ENCODE data around the gene VAV2. TPM values are rescaled to one million over a fixed set of nuclear protein-coding genes. Genes with fewer than 3 reads are reported as not detected.

The VAV2 gene
- polyA plus RNA-seq, 1 of the 3 experiments (the other 2 are of a cell fraction), result 14.9 TPM

DNA sequence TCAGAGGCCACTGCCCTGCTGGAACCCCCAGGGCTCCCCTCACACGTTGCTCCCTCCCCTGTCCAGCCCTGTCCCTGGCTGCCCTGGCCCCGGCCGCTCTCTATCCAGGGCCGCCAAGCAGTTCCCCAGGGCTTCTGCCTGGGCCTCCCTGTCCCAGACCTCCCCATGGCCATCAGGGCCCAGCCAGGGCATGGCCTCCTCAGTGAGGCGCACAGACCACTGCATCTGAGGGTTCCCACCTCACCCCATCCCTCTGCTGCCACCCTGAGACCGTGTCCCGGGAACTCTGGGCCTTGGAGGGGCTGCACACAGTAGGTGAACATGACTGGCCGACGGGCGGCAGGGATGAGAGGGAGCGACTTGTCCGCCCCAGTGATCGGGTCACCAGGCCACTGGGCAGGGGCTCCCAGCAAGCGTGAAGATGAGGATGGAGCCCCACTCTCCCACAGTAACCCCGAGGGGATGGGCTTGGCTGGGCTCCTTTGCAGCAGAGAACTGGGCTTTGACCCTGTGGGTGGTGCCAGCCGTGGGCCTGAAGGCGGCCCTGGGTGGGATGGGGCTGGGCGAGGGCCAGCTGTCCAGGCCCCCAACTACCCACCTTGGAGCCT, 145.5 kb downstream of the VAV2 start:
- H3K9me3 ChIP-seq, result no peaks in the 10 kb centered on the region
- ChIA-PET CTCF (interaction anchor here (1.9 to 2.1 kb wide), 2 partner anchors 11 to 15 kb away, joined by 7 read pairs; no protein-coding TSS in a partner anchor), POLR2A (interaction anchor here (1.2 kb wide), 1 partner anchor 23 kb away, joined by 3 read pairs; no protein-coding TSS in a partner anchor)
- H3K4me1 ChIP-seq (ENCODE audit: control insufficient read depth in 1 of 2, insufficient read depth in 2 of 2, low read depth in 1 of 2, low read length in 1 of 2), result peaks cover 0 to 41% of the 10 kb centered on the region in 2 experiments; a peak in 1 of 4 replicates
- no peaks in the 10 kb centered on the region for H3K9me2 ChIP-seq
- peaks cover 76% of the 10 kb centered on the region; the same call in 1 of the 2 replicates for H3K79me2 ChIP-seq (ENCODE audit: insufficient read depth)
- no peak overlapping the region for H3K4me2 ChIP-seq
- H3K9ac ChIP-seq, result no peak overlapping the region
- 92% methylated on average over 11 of the region's 18 CpGs for WGBS (ENCODE audit: low lambda C conversion rate)
- no peak overlapping the region for H3K4me3 ChIP-seq (ENCODE audit: low read depth in 2 of 2, low read length in 1 of 2)
- H3K27ac ChIP-seq (ENCODE audit: low read depth in 2 of 2, low read length in 1 of 2), result peak overlapping the region in 1 of 2 experiments; percentile 85; a peak in 1 of 4 replicates
- H4K20me1 ChIP-seq (ENCODE audit: insufficient read depth), result peaks cover 20% of the 10 kb centered on the region; the same call in 1 of the 2 replicates
- no peak overlapping the region for H2AFZ ChIP-seq (ENCODE audit: low read depth)
- no peaks in the 10 kb centered on the region for H3K36me3 ChIP-seq (replicated peaks in 1 of 2; ENCODE audit: control insufficient read depth in 1 of 2, insufficient read depth in 2 of 2, low read length in 1 of 2)
- no peaks in the 10 kb centered on the region for H3F3A ChIP-seq (replicated peaks; ENCODE audit: insufficient read depth)
- no peaks in the 10 kb centered on the region for H3K27me3 ChIP-seq (ENCODE audit: insufficient read depth)
- TF ChIP-seq PBX3 (IDR thresholded peaks at IDR 0.05) (no peak), RFX5 (IDR thresholded peaks at IDR 0.05; ENCODE audit: low read length) (no peak), RCOR1 (IDR thresholded peaks at IDR 0.05; ENCODE audit: low read length) (no peak), FOXM1 (IDR thresholded peaks at IDR 0.05; ENCODE audit: low read depth) (no peak), RAD21 (IDR thresholded peaks at IDR 0.05; ENCODE audit: low read length) (no peak), USF2 (IDR thresholded peaks at IDR 0.05; ENCODE audit: borderline replicate concordance, low read depth, low read length) (no peak), EZH2phosphoT487 (IDR thresholded peaks at IDR 0.05; ENCODE audit: borderline replicate concordance, low read depth) (no peak), GATA2 (CRISPR knock-in tag; IDR thresholded peaks at IDR 0.05) (no peak)
- TF ChIP-seq, protein P1, sequence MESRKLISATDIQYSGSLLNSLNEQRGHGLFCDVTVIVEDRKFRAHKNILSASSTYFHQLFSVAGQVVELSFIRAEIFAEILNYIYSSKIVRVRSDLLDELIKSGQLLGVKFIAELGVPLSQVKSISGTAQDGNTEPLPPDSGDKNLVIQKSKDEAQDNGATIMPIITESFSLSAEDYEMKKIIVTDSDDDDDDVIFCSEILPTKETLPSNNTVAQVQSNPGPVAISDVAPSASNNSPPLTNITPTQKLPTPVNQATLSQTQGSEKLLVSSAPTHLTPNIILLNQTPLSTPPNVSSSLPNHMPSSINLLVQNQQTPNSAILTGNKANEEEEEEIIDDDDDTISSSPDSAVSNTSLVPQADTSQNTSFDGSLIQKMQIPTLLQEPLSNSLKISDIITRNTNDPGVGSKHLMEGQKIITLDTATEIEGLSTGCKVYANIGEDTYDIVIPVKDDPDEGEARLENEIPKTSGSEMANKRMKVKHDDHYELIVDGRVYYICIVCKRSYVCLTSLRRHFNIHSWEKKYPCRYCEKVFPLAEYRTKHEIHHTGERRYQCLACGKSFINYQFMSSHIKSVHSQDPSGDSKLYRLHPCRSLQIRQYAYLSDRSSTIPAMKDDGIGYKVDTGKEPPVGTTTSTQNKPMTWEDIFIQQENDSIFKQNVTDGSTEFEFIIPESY (IDR thresholded peaks at IDR 0.05; ENCODE audit: borderline replicate concordance, low read depth), result no peak
- DNase-seq, result no peak

GRCh38 chr9:133845440-133845839, 146.7 kb downstream of the VAV2 start:
- no peak overlapping the region for H2AFZ ChIP-seq (ENCODE audit: low read depth)
- peak overlapping the region; percentile 47 to 85 for H3K27ac ChIP-seq (ENCODE audit: low read depth in 2 of 2, low read length in 1 of 2)
- POLR2A ChIA-PET, result interaction anchor here (1.1 to 1.2 kb wide), 2 partner anchors 24 to 30 kb away, joined by 3 to 4 read pairs; no protein-coding TSS in a partner anchor
- H3K9me2 ChIP-seq, result no peaks in the 10 kb centered on the region
- 0 out of 2 replicates have a peak overlapping the region, but pooled peaks have one; percentile 33 for H3K4me2 ChIP-seq
- H3K36me3 ChIP-seq (replicated peaks in 1 of 2; ENCODE audit: control insufficient read depth in 1 of 2, insufficient read depth in 2 of 2, low read length in 1 of 2), result no peaks in the 10 kb centered on the region
- TF ChIP-seq MEF2A (IDR thresholded peaks at IDR 0.05; ENCODE audit: borderline replicate concordance, low read depth), result no peak
- TF ChIP-seq MXI1 (IDR thresholded peaks at IDR 0.05; ENCODE audit: low read depth, low read length), result peak; percentile 61; the same call in 1 of the 2 replicates
- 0 out of 2 replicates have a peak overlapping the region, but pooled peaks have one; percentile 20 for H3K9ac ChIP-seq
- no peaks in the 10 kb centered on the region for H3F3A ChIP-seq (replicated peaks; ENCODE audit: insufficient read depth)
- peaks cover 9% of the 10 kb centered on the region; the same call in 1 of the 2 replicates for H4K20me1 ChIP-seq (ENCODE audit: insufficient read depth)
- no peaks in the 10 kb centered on the region for H3K27me3 ChIP-seq (ENCODE audit: insufficient read depth)
- no peaks in the 10 kb centered on the region for H3K9me3 ChIP-seq
- DNase-seq, result peak; percentile 83
- CTCF ChIA-PET, result interaction anchor here (1.0 to 2.2 kb wide), 7 partner anchors 10 to 148 kb away, joined by 3 to 9 read pairs (median 7); no protein-coding TSS in a partner anchor
- H3K4me3 ChIP-seq (ENCODE audit: low read depth in 2 of 2, low read length in 1 of 2), result no peak overlapping the region
- WGBS (ENCODE audit: low lambda C conversion rate), result 49% methylated on average over 7 of the region's 7 CpGs
- H3K79me2 ChIP-seq (ENCODE audit: insufficient read depth), result peaks cover 74% of the 10 kb centered on the region; the same call in 1 of the 2 replicates
- H3K4me1 ChIP-seq (ENCODE audit: control insufficient read depth in 1 of 2, insufficient read depth in 2 of 2, low read depth in 1 of 2, low read length in 1 of 2), result peaks cover 0 to 52% of the 10 kb centered on the region in 2 experiments; a peak in 1 of 4 replicates

Measured in SK-N-SH (cell line).